Suprapubic skin (tissue), 3 donors: ENCODE data around the gene KRT6B.

Experiments used
- CTCF ChIP-seq, 2 donors: fragments of 200-600 bp in 1 of 2; fragments of 450-650 bp in 1 of 2; sonication (generic) in 1 of 2; IDR thresholded peaks; one replicate each; pipeline ENCODE4 v1.5.1; 2016 to 2019; ENCODE audit warnings: antibody characterized with exemption in 2 of 2, mild to moderate bottlenecking in 1 of 2, moderate library complexity in 1 of 2
- POLR2AphosphoS5 ChIP-seq, 3 donors: sonication (generic); formaldehyde crosslinking; IDR thresholded peaks; one replicate each; pipeline ENCODE4 v1.6.1; 2017; ENCODE audit warnings: antibody characterized with exemption in 3 of 3

- TF ChIP-seq CTCF (IDR thresholded peaks at IDR 0.05) (no peak), POLR2AphosphoS5 (IDR thresholded peaks at IDR 0.05) (no peak)
Measured at GRCh38 chr12:52446367-52447045, 5.4 kb downstream of the KRT6B start.
